Fibroblast of upper back skin (primary cell): ENCODE data around the gene NTN1.
"Not testable (repeated sequence)": the region's sequence is repeated elsewhere in the genome, so short reads cannot be mapped to it uniquely, and the experiment has no call there.

Experiments used
- DNase-seq: peaks from one replicate; pipeline ENCODE4 v3.0.0-alpha.2; 2013

The NTN1 gene

GRCh38 chr17:9021158-9021991 is at the start of gene NTN1:
Gene NTN1, plus strand, starts transcription at chr17:9021510. Its CDS starts 864 bp downstream, at chr17:9022374.
- DNase-seq = peak; percentile 16

- DNase-seq = no peak
Observed at GRCh38 chr17:8975091-8975725, 46.1 kb upstream of the NTN1 start.

GRCh38 chr17:8976638-8977037 is 44.7 kb upstream of the NTN1 start:
- no peak for DNase-seq

- DNase-seq = no peak
Observed at GRCh38 chr17:8979715-8980114, 41.6 kb upstream of the NTN1 start.

GRCh38 chr17:8981443-8981842 is 39.9 kb upstream of the NTN1 start:
- no peak for DNase-seq

- not testable (repeated sequence) for DNase-seq
Observed at GRCh38 chr17:8984225-8984624, 37.1 kb upstream of the NTN1 start.

GRCh38 chr17:8985054-8985701 is 36.1 kb upstream of the NTN1 start:
- no peak for DNase-seq

- no peak for DNase-seq
Observed at GRCh38 chr17:8986295-8986694, 35.0 kb upstream of the NTN1 start.

GRCh38 chr17:8988263-8988935 is 32.9 kb upstream of the NTN1 start:
- not testable (repeated sequence) for DNase-seq

- DNase-seq = peak; percentile 62
Observed at GRCh38 chr17:8991514-8992285, 29.6 kb upstream of the NTN1 start.

GRCh38 chr17:8994319-8994718 is 27.0 kb upstream of the NTN1 start:
- peak; percentile 41 for DNase-seq

GRCh38 chr17:8995711-8996110 is 25.6 kb upstream of the NTN1 start:
- DNase-seq = peak; percentile 4

GRCh38 chr17:8997994-8998628 is 23.2 kb upstream of the NTN1 start:
- peak; percentile 45 for DNase-seq

- DNase-seq = no peak
Observed at GRCh38 chr17:9001559-9001958, 19.8 kb upstream of the NTN1 start.

GRCh38 chr17:9002227-9002605 is 19.1 kb upstream of the NTN1 start:
- no peak for DNase-seq

- DNase-seq = no peak
Observed at GRCh38 chr17:9002606-9003354, 18.5 kb upstream of the NTN1 start.

- no peak for DNase-seq
Observed at GRCh38 chr17:9003355-9004131, 17.8 kb upstream of the NTN1 start.

GRCh38 chr17:9004132-9004960 is 17.0 kb upstream of the NTN1 start:
- no peak for DNase-seq

GRCh38 chr17:9004961-9005285 is 16.4 kb upstream of the NTN1 start:
- DNase-seq = no peak
